Karpas-422 (cell line): ENCODE measurements around the gene GXYLT1. TPM values are rescaled to one million over a fixed set of nuclear protein-coding genes. Genes with fewer than 3 reads are reported as not detected.

Experiments
- DNase-seq: peaks from one replicate; pipeline ENCODE4 v3.0.0-alpha.2; 2015
- H2AFZ ChIP-seq: fragments of 200-600 bp; sonication (generic); 2 replicates; pipeline ENCODE4 v1.6.1; 2014; ENCODE audit warnings: antibody characterized with exemption, low read length, mixed read lengths
- H3K27ac ChIP-seq: fragments of 200-600 bp; sonication (generic); 2 replicates; pipeline ENCODE4 v1.5.1; 2014; ENCODE audit warnings: mild to moderate bottlenecking, low read length, moderate library complexity
- H3K27me3 ChIP-seq: fragments of 200-600 bp; sonication (generic); 2 replicates; pipeline ENCODE4 v1.6.1; 2014; ENCODE audit warnings: low read length, mixed read lengths
- H3K36me3 ChIP-seq: fragments of 200-600 bp; sonication (generic); 2 replicates; pipeline ENCODE4 v1.6.1; 2014; ENCODE audit warnings: low read length, mixed read lengths; ENCODE audit not compliant: insufficient read depth
- H3K4me1 ChIP-seq: fragments of 200-600 bp; sonication (generic); 2 replicates; pipeline ENCODE4 v1.6.1; 2014; ENCODE audit warnings: mild to moderate bottlenecking, low read length, mixed read lengths
- H3K4me2 ChIP-seq: fragments of 200-600 bp; sonication (generic); 2 replicates; pipeline ENCODE4 v1.6.1; 2014; ENCODE audit warnings: low read length, low read depth, mild to moderate bottlenecking; ENCODE audit not compliant: poor library complexity, severe bottlenecking
- H3K4me3 ChIP-seq: fragments of 200-600 bp; sonication (generic); 2 replicates; pipeline ENCODE4 v1.5.1; 2014; ENCODE audit warnings: mild to moderate bottlenecking, antibody characterized with exemption, low read length, mixed read lengths
- H3K79me2 ChIP-seq: fragments of 200-600 bp; sonication (generic); 2 replicates; pipeline ENCODE4 v1.6.1; 2014; ENCODE audit warnings: mild to moderate bottlenecking, low read length, mixed read lengths
- H3K9ac ChIP-seq: fragments of 200-600 bp; sonication (generic); 2 replicates; pipeline ENCODE4 v1.6.0; 2014; ENCODE audit warnings: low read length
- H3K9me2 ChIP-seq: fragments of 200-600 bp; sonication (generic), shearing (Covaris generic); replicated peaks from 2 replicates; pipeline ENCODE4 v1.6.0; 2014; ENCODE audit warnings: mild to moderate bottlenecking, low read length, moderate library complexity; ENCODE audit not compliant: insufficient read depth
- H3K9me3 ChIP-seq: fragments of 300-700, 200-600 bp; sonication (generic); 2 replicates; pipeline ENCODE4 v1.6.1; 2014; ENCODE audit warnings: low read length, mixed read lengths
- H4K20me1 ChIP-seq: fragments of 200-600 bp; sonication (generic); 2 replicates; pipeline ENCODE4 v1.6.1; 2014; ENCODE audit warnings: mild to moderate bottlenecking, antibody characterized with exemption, low read length, low read depth; ENCODE audit not compliant: insufficient read depth
- total RNA-seq: library from RNA; depleted of rRNA; stranded (reverse); fragments of >200 nt; shearing (Covaris generic); gene quantifications from 2 replicates; pipeline ENCODE4 v1.2.3, GENCODE V29; 2014; ENCODE audit warnings: low replicate concordance

Gene GXYLT1
- total RNA-seq, 1 experiment from 2014 or later: 25.9 TPM

GRCh38 chr12:42103155-42103554 is 41.5 kb downstream of the GXYLT1 start:
- Histone ChIP-seq H3K27me3 (no peaks in the 10 kb centered on the region), H2AFZ (no peak overlapping the region), H3K9me2 (no peaks in the 10 kb centered on the region), H3K36me3 (peaks cover 9% of the 10 kb centered on the region; the same call in 1 of the 2 replicates), H3K4me1 (peaks cover 40% of the 10 kb centered on the region), H3K27ac (no peak overlapping the region), H3K9me3 (no peaks in the 10 kb centered on the region), H3K79me2 (peaks cover 73% of the 10 kb centered on the region), H3K4me3 (no peak overlapping the region), H4K20me1 (no peaks in the 10 kb centered on the region), H3K9ac (no peak overlapping the region), H3K4me2 (no peak overlapping the region)
- DNase-seq: no peak

GRCh38 chr12:42102720-42103119 is 42.0 kb downstream of the GXYLT1 start:
- Histone ChIP-seq H4K20me1 (no peaks in the 10 kb centered on the region), H3K27me3 (no peaks in the 10 kb centered on the region), H3K4me1 (peaks cover 44% of the 10 kb centered on the region), H3K9ac (no peak overlapping the region), H3K4me3 (no peak overlapping the region), H3K27ac (no peak overlapping the region), H2AFZ (no peak overlapping the region), H3K36me3 (peaks cover 9% of the 10 kb centered on the region; the same call in 1 of the 2 replicates), H3K79me2 (peaks cover 73% of the 10 kb centered on the region), H3K9me2 (no peaks in the 10 kb centered on the region), H3K9me3 (no peaks in the 10 kb centered on the region), H3K4me2 (no peak overlapping the region)
- no peak for DNase-seq

- Histone ChIP-seq H3K9me2 (no peaks in the 10 kb centered on the region), H3K4me3 (no peak overlapping the region), H3K79me2 (peaks cover 80% of the 10 kb centered on the region), H3K4me2 (peak overlapping the region; percentile 10), H3K27me3 (no peaks in the 10 kb centered on the region), H3K27ac (no peak overlapping the region), H3K36me3 (peaks cover 31% of the 10 kb centered on the region; the same call in 1 of the 2 replicates), H4K20me1 (no peaks in the 10 kb centered on the region), H3K9me3 (no peaks in the 10 kb centered on the region), H3K4me1 (peaks cover 27% of the 10 kb centered on the region), H2AFZ (no peak overlapping the region), H3K9ac (no peak overlapping the region)
- no peak for DNase-seq
Observed at GRCh38 chr12:42099433-42099832, 45.2 kb downstream of the GXYLT1 start.

GRCh38 chr12:42097971-42098370 is 46.7 kb downstream of the GXYLT1 start:
- H3K36me3 ChIP-seq: peaks cover 36% of the 10 kb centered on the region; the same call in 1 of the 2 replicates
- peaks cover 79% of the 10 kb centered on the region for H3K79me2 ChIP-seq
- H2AFZ ChIP-seq: peak overlapping the region; percentile 34; the same call in 1 of the 2 replicates
- H3K27me3 ChIP-seq: no peaks in the 10 kb centered on the region
- H3K9me2 ChIP-seq: no peaks in the 10 kb centered on the region
- no peak for DNase-seq
- H4K20me1 ChIP-seq: no peaks in the 10 kb centered on the region
- H3K27ac ChIP-seq: peak overlapping the region; percentile 37; the same call in 1 of the 2 replicates
- peaks cover 22% of the 10 kb centered on the region for H3K4me1 ChIP-seq
- peak overlapping the region; percentile 29 for H3K4me3 ChIP-seq
- no peaks in the 10 kb centered on the region for H3K9me3 ChIP-seq
- peak overlapping the region; percentile 52 for H3K4me2 ChIP-seq
- H3K9ac ChIP-seq: 0 out of 2 replicates have a peak overlapping the region, but pooled peaks have one; percentile 2

- no peak for DNase-seq
- no peak overlapping the region for H3K4me2 ChIP-seq
- H3K27ac ChIP-seq: no peak overlapping the region
- no peak overlapping the region for H3K9ac ChIP-seq
- H3K27me3 ChIP-seq: no peaks in the 10 kb centered on the region
- peaks cover 92% of the 10 kb centered on the region for H3K79me2 ChIP-seq
- no peaks in the 10 kb centered on the region for H4K20me1 ChIP-seq
- peaks cover 18% of the 10 kb centered on the region for H3K4me1 ChIP-seq
- no peak overlapping the region for H2AFZ ChIP-seq
- H3K4me3 ChIP-seq: no peak overlapping the region
- no peaks in the 10 kb centered on the region for H3K9me3 ChIP-seq
- H3K36me3 ChIP-seq: peaks cover 48% of the 10 kb centered on the region; the same call in 1 of the 2 replicates
- no peaks in the 10 kb centered on the region for H3K9me2 ChIP-seq
Observed at GRCh38 chr12:42094277-42094676, 50.4 kb downstream of the GXYLT1 start.

GRCh38 chr12:42091769-42092168 is 52.9 kb downstream of the GXYLT1 start:
- Histone ChIP-seq H4K20me1 (no peaks in the 10 kb centered on the region), H3K4me1 (peaks cover 3% of the 10 kb centered on the region; the same call in 1 of the 2 replicates), H3K27me3 (no peaks in the 10 kb centered on the region), H3K4me3 (no peak overlapping the region), H3K9me3 (no peaks in the 10 kb centered on the region), H2AFZ (no peak overlapping the region), H3K79me2 (peaks cover 90% of the 10 kb centered on the region), H3K9ac (no peak overlapping the region), H3K4me2 (no peak overlapping the region), H3K27ac (no peak overlapping the region), H3K9me2 (no peaks in the 10 kb centered on the region), H3K36me3 (peaks cover 48% of the 10 kb centered on the region; the same call in 1 of the 2 replicates)
- DNase-seq: no peak

- no peaks in the 10 kb centered on the region for H3K9me3 ChIP-seq
- no peak overlapping the region for H2AFZ ChIP-seq
- no peaks in the 10 kb centered on the region for H4K20me1 ChIP-seq
- no peak overlapping the region for H3K9ac ChIP-seq
- peaks cover 48% of the 10 kb centered on the region; the same call in 1 of the 2 replicates for H3K36me3 ChIP-seq
- H3K79me2 ChIP-seq: peaks cover 90% of the 10 kb centered on the region
- H3K4me2 ChIP-seq: no peak overlapping the region
- H3K9me2 ChIP-seq: no peaks in the 10 kb centered on the region
- no peak for DNase-seq
- H3K27me3 ChIP-seq: no peaks in the 10 kb centered on the region
- no peaks in the 10 kb centered on the region; the same call in 1 of the 2 replicates for H3K4me1 ChIP-seq
- no peak overlapping the region for H3K4me3 ChIP-seq
- no peak overlapping the region for H3K27ac ChIP-seq
Observed at GRCh38 chr12:42090899-42091298, 53.8 kb downstream of the GXYLT1 start.

- no peaks in the 10 kb centered on the region for H3K9me3 ChIP-seq
- no peaks in the 10 kb centered on the region for H3K4me1 ChIP-seq
- H3K4me2 ChIP-seq: no peak overlapping the region
- no peak overlapping the region for H3K4me3 ChIP-seq
- no peak overlapping the region for H2AFZ ChIP-seq
- H3K36me3 ChIP-seq: peaks cover 49% of the 10 kb centered on the region
- no peak overlapping the region for H3K9ac ChIP-seq
- H3K27me3 ChIP-seq: no peaks in the 10 kb centered on the region
- peaks cover 64% of the 10 kb centered on the region for H3K79me2 ChIP-seq
- H4K20me1 ChIP-seq: no peaks in the 10 kb centered on the region
- DNase-seq: no peak
- H3K27ac ChIP-seq: no peak overlapping the region
- H3K9me2 ChIP-seq: no peaks in the 10 kb centered on the region
Observed at GRCh38 chr12:42086031-42086430, 58.6 kb downstream of the GXYLT1 start.
